NOMO-1 (cell line): Measurements from ENCODE around the gene B4GALT2.

Source experiments
- DNase-seq, 2 experiments: peaks; one replicate each; lab custom pipeline; 2025; ENCODE audit not compliant: unreplicated experiment in 2 of 2; lab: John Stamatoyannopoulos, UW

The B4GALT2 gene

DNA sequence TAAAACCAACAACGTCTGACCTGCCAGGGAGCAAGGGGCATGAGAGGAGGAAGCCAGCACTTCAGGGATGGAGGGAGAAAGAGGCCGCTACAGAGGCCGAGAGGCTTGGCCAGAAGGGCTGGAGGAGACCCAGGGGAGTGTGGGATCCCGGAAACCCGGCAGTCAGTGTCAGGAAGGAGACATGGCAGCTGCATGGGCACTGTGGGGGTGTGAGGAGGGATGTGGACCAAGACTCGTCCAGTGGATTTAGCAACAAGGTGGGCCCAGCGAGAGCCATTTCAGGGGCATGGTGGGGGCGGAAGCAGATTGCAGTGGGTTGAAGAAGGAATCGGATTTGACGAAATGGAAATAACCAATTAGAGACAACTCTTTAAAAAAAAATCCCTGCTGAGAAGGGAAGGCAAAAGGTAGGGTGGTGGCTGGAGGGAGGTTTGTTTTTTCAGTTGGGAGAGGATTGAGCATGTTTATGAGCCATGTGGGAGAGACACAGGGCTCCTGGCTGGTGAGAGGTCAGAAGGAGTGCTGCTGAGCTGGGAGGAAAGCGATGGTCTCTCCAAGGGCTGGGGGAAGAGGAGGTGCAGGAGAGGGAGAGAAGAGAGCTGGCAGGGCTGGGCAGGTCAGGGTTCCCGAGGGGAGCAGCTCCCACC, 4.4 kb downstream of the B4GALT2 start:
- DNase-seq = no peak

DNA sequence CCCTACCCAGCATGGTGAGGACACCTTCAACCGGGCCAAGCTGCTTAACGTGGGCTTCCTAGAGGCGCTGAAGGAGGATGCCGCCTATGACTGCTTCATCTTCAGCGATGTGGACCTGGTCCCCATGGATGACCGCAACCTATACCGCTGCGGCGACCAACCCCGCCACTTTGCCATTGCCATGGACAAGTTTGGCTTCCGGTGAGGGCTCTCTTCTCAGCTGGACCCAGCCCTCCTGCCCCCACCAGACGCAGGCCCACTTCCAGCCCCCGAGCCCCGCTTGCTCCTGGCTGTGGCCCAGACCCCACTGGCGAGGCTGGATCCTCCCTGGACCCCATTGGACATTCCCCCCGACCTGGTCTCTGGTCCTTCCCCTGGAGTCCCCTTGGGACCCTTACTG, 5.8 kb downstream of the B4GALT2 start:
- DNase-seq = no peak

DNA sequence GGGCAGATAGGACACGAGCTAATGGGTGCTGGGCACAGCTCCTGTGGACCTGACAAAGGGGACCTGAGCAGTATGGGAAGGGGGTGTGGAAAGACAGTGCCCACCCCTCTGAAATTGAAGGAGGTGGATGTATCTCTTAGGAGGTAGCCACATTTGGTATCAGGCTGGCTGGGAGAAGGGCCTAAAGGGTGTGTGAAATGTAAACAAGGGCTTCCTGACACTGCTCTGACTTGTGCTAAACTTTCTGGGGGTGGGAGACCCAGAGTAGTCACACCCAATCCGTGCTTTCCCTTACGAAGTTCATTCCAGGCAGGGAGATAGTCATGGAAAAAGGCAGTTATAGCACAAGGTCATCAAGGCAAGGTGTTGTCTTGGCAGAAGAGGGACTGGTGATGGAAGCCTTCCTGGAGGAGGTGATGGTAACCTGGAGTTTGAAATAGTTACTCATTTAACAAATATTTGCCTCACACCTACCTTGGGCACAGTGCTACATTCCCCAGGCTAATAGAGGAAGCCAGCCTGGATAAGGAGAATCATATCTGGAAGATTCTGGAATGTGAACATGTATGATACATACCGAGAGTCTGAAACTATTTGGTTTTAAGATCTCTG, 7.1 kb downstream of the B4GALT2 start:
- no peak for DNase-seq

DNA sequence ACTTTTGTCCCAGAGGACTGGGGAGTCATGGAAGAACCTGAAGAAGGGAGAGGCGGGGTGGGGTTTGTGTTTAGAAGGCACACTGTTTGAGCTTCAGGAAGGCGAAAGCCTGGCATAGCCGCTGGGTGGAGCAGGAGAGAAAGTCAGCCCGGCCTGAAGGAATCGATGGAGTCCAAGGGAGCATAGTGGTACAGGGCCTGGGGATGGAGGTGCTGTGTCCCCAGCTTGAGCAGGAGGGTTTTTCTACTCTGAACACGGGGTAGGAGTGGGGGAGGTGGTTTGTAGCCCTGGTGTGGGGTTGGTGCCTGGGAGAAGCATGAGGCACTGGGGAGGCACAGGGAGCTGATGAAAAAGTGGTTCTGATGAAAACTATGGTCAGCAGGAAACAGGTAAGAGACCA, 7.7 kb downstream of the B4GALT2 start:
- DNase-seq = no peak

DNA sequence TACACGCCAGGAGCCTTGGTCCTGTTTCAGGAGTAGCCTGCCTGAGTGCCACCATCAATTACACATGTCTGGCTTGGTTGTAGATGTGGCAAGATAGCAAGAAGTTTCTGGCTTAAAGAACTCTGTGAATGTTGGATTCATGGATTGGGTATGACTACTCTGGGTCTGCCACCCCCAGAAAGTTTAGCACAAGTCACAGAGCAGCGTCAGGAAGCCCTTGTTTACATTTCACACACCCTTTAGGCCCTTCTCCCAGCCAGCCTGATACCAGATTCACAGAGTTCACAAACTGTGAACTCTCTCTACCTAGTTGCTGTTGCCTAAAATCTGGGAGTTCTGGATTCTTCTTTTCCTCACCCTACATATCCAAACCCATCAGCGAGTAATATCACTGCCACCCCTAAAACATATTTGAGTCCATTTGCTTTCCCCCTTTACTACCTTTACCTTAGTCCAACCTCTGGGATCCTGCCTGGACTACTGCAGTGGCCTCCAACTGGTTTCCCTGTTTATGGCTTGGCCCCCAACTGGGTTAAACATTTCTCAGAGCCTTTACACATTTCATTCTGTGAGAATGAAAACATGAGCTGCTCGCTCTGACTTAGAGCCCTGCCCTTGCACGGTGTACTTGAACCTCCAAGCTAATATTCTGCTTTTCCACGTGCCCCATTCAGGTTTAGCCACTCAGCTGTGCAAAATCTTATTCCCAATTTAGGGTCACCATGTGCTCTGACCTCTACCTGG, 8.3 kb downstream of the B4GALT2 start:
- no peak for DNase-seq

DNA sequence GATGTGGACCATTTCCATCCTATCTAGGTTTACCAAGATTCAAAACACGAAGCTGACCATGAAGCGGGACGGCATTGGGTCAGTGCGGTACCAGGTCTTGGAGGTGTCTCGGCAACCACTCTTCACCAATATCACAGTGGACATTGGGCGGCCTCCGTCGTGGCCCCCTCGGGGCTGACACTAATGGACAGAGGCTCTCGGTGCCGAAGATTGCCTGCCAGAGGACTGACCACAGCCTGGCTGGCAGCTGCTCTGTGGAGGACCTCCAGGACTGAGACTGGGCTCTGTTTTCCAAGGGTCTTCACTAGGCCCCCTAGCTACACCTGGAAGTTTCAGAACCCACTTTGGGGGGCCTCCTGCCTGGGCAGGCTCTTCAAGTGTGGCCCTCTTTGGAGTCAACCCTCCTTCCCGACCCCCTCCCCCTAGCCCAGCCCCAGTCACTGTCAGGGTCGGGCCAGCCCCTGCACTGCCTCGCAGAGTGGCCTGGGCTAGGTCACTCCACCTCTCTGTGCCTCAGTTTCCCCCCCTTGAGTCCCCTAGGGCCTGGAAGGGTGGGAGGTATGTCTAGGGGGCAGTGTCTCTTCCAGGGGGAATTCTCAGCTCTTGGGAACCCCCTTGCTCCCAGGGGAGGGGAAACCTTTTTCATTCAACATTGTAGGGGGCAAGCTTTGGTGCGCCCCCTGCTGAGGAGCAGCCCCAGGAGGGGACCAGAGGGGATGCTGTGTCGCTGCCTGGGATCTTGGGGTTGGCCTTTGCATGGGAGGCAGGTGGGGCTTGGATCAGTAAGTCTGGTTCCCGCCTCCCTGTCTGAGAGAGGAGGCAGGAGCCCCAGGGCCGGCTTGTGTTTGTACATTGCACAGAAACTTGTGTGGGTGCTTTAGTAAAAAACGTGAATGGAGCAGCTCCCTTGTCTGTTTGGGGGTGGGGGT, 11.5 kb downstream of the B4GALT2 start:
- no peak for DNase-seq

DNA sequence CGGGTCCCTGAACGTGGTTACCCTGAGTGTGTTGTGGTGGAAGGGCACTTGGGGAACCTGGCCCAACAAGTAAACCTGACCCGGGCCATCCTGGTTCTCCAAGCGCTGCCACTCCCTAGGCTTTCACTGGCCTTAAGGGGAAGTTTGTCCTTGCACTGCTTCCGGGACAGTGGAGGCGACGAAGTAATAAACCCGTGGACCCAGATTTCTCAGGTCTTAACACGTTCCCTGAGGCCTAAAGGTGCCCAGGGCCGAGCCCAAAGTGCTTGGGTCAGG, 12.1 kb downstream of the B4GALT2 start:
- DNase-seq = no peak

DNA sequence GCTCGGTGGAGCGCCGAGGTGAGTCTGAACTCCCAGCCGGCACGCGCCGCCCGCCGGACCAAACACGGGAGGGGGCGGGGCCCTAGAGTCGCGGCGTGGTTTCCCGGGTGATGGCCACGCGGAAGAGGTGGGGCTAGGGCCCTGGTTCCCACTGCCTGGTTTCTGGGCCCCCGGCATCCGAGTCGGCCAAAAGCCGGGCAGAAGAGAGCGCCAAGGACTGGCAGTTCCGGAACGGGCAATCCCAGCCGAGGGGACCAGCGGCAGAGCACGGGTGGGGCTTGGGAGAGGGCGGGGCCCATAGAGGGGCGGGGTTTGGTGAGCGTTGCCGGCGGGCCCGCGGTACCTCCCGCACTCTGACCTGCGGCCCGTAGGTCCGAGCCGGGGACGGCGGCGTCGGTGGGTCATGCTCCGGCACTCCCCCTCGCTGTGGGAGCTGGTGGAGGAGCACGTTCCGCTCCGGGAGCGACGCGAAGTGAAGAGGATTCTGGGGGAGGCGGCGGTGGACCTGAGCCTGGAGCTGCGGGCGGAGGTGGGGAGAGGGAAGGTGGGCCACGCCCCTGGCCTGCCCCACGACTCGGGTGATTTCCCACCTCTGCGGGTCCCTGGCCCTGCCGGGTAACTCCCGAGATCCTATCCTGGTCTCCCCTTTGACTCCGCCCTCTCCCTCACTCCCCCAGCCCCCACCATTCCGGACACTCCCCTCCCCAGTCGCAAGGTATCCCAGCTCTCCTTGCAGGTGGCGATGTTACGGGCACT, 12.6 kb downstream of the B4GALT2 start, which contains the start of gene CCDC24:
Gene CCDC24, plus strand, starts transcription at position 124 of the 756 bp plus-strand sequence. Its CDS starts 280 bp downstream, at position 404.
- peak; percentile 80 to 81 for DNase-seq

DNA sequence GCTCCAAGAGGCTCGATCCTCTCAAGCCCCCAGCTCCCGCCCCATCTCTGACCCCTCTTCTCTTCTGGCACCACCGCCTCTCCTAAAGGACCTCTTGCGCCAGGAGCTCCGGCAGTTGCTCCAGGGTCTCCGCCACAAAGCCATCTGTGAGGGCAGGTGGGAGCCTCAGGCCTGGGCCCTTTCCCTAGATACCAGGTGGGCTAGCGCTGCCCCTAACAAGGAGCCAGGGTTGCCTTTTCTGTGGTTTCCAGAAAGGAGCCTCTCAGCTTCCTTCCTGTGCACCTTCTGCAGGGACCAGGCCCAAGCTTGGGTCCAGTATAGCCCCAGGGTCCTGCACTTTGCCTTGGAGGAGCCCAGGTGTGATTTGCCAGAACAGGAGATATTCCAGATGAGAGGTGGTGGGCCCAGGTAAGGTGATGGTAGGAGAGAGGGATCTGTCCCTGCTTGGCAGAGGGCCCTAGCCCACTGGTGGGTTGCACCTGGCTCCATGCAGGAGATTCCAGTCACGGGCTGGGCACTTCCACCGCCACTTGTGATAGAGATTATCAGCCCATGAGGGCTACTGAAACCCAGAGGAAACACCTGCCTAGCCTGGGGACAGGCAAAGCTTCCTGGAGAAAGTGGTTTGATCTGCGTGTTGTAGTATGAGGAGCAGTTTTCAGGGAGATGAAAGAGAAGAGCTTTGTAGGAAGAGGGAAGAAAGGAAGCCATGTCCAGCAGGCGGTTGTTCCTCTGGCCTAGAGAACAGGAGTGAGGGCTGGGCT, 13.4 kb downstream of the B4GALT2 start:
- DNase-seq = no peak

DNA sequence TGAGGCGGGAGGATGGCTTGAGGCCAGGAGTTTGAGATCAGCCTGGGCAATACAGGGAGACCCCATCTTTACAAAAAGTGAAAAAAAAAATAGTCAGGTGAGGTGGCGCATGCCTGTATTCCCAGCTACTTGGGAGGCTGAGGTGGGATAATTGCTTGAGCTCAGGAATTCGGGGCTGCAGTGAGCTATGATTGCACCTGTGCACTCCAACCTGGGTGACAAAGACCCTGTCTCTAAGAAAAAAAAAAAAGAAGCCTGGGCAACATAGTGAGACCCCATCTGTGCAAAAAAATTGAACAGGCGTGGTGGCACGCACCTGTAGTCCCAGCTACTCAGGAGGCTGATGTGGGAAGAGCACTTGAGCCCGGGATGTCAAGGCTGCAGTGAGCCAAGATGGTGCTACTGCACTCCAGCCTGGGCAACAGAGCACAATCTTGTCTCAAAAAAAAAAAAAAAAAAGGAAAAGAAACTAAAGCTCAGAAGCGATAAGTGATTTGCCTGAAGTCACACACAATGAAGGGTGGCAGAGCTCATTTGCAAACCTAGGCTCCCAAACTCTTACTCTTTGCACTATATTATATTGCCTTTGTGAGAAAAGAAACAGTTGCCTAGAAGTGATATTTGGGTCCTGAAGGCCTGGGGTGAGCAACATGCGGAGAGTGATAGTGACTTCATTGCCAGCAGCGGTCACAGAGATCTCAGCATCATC, 14.3 kb downstream of the B4GALT2 start:
- no peak for DNase-seq

DNA sequence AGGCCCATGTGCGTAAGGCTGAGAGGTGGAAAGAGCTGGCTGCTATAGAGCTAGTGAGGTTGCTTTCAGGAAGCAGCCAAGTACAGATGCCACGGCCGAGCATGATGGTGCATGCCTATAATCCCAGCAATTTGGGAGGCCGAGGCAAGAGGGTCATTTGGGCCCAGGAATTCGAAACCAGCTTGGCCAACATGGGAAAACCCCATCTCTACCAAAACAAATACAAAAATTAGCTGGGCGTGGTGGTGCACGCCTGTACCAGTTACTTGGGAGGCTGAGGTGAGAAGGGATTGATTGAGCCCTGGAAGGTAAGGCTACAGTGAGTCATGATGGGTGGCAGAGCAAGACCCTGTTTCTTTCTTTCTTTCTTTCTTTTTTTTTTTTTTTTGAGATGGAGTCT, 15.1 kb downstream of the B4GALT2 start:
- DNase-seq = no peak

DNA sequence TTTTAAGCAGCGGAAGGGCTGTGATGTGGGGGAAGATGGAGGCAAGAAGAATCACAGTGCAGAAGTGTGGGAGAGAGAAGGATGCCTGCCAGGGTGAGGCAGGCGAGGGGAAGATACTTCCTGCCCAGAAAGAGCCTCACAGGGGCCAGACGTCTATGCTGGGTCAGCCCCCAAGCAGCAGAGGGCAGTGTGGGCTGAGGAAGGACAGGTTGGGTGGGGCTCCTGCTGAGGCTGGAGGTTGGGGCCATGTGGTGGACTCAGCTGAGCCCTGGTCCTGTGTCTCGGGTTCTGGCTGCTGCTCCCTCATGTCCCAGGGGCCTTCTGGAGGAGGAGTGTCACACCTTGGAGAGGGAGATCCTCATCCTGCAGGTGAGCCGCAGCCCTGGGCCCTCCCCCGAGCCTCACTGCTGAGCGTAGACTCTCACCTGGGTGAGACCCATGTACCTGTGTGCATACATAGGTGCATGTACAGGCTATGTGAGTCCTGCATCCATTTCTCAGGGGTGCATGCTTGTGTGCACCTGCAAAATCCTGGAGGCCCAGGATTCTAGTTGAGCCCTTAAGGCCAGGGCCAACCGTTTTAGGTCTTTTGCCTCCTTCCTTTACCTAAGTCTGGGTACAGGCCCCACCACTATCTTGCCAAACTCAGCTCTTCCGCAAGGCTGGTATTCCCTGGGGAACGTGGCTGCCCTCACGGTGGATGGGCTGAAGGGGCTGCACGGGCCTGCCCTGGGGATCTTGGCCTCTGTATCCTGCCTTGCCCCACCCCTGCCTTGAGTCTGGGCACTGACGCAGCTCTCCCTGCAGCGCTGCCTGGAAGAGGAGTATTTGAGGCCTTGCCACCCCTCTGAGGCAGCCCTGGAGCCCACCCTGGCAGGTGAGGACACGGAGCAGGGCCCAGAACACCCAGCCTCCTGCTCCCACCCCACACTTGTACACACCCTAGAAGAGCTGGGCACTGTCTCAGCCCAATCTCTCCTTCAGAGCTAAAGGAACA, 16.1 kb downstream of the B4GALT2 start:
- DNase-seq = peak; percentile 47 to 55

DNA sequence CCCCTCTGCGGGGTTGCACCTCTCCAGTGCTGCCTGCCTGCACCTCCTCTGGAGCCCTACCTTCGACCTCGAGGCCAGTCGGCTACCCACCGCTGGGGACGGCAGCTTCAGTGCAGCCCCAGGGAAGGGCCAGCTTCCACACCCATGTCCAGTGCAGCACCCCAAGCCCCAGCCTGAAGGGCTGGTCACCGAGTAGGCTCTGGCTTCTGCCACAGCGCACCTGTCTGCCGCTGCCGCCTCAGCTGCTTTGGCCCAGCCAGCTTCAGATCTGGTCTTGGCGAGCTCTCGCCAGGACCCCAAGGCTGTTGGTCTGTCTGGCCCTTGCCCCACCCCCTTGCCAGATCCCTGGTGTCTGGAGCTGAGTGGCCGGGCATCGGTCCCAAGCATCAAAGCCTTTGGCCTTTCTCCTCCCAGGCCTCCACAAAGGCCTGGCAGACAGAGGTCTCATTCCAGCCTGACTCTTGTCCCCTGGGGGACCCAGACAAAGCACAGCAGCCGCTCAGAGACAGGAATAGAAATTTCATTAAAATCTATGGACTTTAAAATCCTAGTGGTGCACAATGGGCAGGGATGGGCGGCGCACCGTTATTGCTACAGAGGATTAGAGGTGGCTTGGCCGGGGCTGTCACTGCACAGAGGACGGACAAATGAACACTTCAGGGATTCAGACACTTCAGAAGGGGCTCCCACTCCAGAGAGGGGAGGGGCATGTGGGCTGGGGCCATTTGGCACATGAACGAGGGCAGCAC, 17.1 kb downstream of the B4GALT2 start:
- no peak for DNase-seq

DNA sequence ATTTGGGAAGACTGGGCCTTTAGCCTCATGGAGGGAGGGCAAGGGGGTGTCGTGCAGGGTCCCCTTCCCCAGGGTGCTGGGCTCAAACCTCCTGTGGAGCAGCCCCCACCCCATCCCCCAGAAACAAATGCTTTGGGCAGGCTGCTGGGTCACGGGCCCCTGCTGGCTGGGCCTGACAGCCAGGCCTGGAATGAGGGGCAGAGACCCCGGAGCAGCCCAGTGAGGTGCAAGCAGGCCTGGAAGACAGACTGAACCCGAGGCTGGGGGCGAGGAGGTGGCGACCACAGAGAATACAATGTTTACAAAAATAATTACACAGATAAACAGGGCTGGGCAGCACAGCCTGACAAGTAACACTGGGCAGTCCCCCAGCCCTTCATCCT, 17.7 kb downstream of the B4GALT2 start:
- DNase-seq = no peak

DNA sequence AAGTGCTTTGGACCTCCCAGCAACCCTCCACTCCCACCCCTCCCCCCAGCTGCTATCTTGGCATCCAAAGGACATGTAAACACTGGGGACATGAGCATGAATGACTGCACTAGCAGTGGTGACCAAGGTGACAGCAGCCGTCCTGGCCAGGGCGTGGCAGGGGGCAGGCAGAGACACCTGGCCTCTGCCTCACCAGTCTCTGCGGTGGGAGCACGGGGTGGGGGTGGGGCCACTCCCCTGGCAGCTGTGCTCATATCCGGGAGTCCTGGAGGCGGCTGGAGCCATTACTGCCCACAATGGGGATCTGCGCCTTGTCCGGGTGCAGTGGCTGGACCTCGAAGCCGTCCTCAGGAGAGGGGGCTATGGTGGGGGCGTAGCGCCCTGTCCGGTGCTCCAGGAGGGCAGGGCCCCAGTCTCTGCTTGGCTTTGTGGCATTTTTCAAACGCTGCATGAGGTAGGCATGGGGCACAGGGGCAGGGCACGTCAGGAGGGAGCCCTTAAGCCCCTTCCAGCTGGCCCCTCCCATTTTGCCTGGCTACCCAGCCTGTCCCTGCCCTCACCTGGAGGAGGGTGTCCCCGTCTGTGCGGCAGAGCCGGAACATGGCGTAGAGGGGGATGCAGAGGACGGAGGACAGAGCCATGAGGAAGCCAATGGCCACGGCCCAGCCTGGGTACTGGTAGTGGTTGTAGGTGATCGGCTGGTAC, 18.4 kb downstream of the B4GALT2 start:
- no peak for DNase-seq

DNA sequence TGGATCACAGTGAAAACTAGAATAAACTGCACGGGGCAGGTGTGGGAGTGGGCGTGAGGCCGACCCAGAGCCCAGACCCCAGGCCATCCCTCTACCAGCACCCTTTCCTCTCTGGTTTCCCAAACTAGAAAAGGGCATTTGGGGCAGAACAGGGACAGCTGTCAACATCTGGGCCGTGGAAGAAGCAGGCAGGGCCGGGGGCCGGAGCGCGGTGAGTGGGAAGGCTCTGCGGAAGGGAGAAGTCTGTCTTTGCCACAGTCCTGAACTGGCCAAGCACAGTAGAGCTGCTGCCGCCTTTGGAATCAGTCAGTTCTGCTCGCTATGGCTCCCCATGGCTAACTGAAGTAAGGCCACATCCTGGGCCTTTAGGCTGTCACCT, 19.0 kb downstream of the B4GALT2 start:
- no peak for DNase-seq

DNA sequence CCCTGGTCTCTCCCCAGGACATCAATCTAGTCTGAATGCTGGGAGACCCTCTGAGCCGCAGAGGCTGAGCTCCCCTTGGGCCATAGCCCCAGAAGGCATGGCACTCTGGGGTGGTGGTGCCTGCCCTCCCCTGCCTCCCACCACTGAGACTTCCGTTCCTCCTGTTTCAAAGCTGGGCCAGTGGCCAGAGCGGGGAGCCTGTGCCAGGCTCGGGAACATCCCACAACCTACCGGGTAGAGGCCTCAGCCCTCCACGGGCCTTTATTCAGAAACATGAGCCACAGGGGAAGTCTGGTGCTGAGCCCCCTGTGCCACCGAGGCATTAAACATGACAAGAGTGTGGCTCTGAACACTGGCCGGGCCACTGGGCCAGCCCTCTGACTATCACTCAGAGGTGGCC, 20.4 kb downstream of the B4GALT2 start:
- no peak for DNase-seq
